ENCODE data around the gene TMEM240.
"Not testable (repeated sequence)": the region's sequence is repeated elsewhere in the genome, so short reads cannot be mapped to it uniquely, and the experiment has no call there.

The TMEM240 gene

DNA sequence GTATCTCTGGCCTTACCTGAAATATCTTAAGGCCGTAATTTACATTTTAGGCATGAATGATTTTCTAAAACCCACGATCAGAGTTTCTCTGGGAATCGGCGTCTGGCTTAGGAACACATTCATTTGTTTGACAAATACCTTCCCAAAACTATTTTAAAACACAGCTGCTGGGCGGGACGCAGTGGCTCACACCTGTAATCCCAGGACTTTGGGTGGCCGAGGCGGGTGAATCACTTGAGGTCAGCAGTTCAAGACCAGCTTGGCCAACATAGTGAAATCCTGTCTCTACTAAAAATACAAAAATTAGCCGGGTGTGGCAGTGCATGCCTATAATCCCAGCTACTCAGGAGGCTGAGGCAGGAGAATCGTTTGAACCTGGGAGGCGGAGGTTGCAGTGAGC, 16.5 kb upstream of the TMEM240 start:
- not testable (repeated sequence) for DNase-seq

DNA sequence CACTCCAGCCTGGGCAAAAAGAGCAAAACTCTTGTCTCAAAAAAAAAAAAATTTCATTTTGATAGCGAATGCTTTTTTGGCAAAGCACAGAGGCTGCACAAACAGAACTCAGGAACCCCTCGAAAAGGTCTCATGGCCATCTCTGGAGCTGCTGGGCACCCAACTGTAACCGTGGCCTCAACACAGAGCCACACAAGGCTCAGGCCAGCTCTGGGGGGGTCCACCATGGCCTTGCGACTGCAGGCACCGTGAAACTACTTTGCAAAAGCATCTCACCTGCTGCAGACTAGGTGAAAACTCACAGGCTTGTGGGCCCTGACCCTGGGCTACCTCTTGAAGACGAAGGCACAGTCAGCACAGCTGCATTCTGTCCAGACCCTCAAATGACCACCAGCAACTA, 16.1 kb upstream of the TMEM240 start:
- DNase-seq: no peak

DNA sequence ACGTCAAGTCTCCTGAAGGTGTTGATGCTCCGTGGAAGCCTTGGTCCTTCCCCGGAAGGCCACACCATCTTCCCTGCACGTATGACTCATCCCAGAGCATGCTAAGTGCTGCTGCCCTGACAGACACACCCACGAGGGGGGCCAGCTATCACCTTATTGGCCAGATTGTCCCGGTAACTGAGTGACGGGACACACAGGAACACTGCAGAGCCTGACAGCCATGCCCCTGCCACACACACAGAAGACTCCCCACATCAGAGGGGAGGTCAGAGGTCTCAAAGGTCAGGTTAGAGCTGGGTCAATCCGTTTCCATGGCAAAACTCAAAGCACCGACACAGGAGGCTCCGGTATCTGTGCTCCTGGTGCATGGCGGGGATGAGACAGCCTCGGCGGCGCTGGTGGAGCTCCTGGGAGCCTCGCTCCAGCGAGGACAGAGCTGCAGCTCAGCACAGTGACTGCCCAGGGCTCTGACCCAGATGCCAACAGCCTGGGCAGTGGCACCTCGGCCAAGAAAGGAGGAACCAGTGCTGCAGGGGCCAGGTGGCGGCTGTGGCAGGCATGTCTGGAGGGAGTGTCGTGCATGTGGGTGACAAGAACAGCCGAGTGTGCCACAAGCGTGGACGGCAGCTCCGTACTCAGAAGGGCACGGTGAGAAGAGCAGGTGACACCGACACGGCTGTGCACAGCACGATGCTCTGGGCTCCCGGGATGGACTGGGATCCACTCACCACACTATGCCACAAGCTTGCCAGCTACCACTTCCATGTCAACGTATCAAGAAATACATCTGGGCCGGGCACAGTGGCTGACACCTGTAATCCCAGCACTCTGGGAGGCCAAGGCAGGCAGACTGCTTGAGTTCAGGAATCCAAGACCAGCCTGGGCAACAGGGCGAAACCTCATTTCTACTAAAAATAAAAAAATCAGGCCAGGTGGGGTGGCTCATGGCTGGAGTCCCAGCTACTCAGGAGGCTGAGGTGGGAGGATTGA, 14.8 kb upstream of the TMEM240 start:
- no peak for DNase-seq

- DNase-seq: no peak
These were observed 14.1 kb upstream of the TMEM240 start for GRCh38 chr1:1554550-1554925.

GRCh38 chr1:1553821-1554494, 13.5 kb upstream of the TMEM240 start:
- DNase-seq: no peak

GRCh38 chr1:1552263-1552639, 11.8 kb upstream of the TMEM240 start:
- no peak for DNase-seq

DNA sequence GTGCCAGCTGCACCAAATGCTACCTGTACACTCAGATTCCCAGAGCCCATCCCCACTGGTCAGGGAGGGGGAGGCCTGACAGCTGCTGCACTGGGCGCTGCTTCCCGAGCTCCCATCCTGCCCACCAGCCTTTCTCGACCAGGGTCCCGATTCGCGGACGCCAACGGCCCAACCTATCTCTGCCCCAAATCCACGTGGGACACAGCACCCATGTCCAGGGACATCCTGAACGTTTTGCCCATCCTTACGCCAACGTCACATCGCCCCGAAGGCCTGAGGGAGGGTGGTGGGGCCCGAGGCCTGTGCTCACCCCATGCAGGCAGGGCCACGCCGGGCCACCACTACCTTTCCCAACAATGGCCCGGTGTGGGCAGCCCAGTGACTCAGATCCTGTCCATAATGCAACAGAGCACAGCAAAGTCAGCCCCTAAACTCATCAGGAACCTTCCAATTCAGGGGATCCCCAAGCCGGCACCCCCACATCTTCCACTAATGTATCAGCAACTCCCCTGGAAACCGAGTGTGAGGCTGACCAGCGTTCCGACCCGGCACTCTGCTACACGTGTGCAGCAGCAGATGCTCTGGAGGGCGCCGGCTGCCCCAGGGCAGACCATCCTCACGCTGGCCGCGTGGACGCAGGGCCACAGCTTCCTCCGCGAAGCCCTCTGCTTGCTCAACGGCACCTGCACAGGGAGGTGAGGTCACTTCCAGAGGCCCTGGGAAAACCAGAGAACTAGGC, 11.3 kb upstream of the TMEM240 start:
- no peak for DNase-seq

DNA sequence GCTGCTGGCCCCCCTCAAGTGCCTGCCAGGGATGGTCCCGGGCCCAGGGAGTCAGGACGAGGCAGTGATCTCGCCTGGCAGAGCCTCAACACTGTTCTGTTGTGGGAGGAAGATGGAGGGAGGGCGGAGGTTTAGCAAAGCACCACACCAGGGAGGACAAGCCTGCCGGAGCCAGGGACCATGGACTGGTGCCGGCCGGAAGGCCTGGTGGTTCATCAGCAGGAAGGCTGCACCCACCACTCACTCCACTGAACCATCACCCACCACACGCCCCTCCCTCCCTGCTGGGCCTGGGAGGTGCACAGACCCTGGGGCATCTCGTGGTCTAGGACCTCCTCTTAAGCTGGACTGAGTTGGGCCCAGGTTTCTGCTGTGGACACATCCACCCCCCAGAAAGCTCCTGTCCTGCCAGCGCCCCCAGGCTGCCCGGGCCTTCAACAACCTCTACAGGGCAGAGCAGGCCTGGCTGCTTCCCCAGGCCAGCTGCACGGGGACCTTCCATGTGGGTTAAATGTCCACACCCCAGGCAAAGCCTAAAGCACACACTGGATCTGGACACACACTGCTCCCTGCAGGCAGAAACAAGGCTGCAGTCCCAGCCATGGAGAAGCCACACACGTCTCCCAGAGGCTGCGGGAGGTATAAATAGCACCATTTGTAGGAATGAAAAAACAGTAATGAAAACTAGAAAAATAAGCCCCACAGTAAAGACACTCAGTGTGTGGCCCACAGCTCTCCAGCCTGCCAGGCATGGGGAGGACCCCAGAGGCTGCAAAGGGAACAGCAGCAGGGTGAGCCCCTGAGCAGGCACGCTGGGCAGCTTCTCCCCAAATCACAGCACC, 10.4 kb upstream of the TMEM240 start:
- no peak for DNase-seq

GRCh38 chr1:1550087-1550486, 9.7 kb upstream of the TMEM240 start:
- DNase-seq: no peak

DNA sequence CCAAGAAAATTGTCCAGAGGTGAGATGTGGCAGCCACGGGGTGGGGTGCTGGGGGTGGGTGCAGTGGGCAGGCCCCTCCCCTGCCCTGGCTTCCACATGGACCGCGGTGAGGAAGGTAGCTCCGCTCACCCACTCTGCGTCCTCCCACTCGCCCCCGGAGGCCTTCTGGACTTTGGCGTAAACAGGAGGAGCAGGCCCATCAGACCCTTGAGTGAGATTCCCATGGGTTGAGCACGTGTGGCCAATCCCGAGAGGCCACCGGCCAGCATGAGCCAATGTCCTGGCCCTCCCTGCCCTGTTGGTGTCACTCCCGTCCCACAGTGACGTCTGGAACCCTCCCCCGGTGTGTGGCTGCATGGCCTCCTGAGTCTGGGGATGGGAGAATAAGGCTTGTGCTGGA, 8.2 kb upstream of the TMEM240 start:
- DNase-seq: no peak

DNA sequence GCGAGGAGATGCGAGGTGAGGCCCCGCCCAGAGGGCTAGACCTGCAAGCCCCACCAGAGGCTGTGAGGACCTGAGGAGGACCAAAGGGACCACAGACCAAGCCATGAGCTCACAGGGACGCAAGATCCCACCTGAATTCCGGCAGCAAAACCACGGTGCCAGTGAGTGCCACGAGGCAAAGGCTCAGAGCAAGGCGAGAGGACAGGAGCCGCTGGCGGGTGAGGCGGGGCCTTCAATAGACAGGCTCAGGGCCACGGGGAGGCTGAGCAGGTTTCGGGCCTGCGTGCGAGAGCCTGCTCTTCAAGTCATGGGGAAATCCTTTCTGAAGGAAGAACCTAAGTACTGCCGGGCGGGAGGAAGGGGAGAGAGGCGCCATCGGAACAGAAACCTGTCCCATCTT, 7.1 kb upstream of the TMEM240 start:
- no peak for DNase-seq

- no peak for DNase-seq
These were observed 6.6 kb upstream of the TMEM240 start for GRCh38 chr1:1547011-1547410.

DNA sequence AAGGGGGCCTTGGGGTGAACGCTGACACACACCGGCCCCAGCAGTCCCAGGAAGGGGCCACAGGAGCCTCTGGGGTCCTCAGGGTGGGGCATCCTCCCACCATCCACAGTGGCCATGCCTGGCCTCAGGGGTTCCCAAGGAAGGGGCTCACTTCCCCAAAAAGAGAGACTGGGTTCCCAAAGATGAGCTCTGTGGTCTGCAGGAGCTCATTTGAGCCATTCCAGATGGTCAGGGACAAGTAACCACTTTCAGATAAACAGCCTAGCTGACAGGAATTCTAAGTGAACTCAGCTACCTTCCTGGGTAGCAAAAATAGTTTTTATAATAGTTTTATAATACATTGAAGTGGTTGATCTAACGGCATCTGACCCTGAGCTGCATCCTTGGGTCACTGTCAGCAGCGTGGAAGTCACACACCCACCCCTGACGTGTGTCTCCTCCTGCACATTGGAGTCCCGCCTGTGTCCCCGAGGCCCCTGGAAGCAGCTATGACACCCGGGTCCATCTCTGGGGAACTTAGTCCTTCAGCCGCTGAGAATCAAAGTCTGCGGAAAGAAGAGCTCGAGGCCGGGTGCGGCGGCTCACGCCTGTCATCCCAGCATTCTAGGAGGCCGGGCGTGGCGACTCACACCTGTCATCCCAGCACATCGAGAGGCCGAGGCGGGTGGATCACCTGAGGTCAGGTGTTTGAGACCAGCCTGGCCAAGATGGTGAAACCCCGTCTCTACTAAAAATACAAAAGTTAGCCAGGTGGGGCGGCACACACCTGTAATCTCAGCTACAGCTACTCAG, 5.7 kb upstream of the TMEM240 start:
- no peak for DNase-seq

GRCh38 chr1:1544544-1544943, 4.1 kb upstream of the TMEM240 start:
- DNase-seq: no peak

GRCh38 chr1:1543706-1544099, 3.3 kb upstream of the TMEM240 start:
- DNase-seq: no peak

DNA sequence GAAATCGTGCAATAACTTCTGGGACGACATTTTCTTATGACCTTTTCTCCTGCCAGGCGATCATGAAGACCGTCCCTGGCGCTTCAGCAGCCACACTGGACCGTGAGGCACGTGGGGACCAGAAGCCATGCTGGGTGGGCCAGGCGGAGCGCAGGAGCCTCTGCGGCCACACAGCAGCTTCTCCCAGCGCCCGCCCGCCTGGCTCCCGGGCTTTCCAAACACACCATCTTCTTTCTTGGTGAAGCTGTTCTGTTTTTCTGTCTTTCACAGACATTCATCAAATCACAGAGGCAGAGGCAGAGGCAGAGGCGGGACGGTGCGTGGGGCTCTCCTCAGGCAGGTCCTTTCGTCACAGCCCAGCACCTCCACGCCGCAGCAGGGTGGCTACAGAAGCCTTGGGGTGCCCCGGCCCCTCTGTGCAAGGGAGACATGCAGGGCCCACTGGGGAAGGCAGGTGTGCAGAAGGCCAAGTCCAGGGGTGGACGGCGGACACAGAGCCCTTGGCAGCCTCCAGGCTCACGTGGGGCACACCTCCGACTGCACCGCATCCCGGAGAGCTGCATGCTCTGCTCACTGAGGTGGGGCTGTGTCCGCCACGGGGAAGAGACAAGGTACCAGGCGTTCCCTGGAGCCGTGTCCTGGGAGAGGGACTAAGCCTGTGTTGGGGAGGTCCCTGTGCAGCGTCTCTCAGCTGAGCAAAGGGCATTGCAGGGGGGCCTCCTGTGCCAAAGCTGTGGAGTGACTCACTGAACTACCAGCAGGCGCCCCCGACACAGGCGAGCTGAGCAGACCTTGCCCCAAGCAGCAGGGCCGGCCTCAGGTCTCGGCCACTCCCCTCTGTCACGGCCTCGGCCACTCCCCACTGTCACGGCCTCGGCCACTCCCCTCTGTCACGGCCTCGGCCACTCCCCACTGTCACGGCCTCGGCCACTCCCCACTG, 2.6 kb upstream of the TMEM240 start:
- DNase-seq: no peak

GRCh38 chr1:1541956-1542765, 1.7 kb upstream of the TMEM240 start:
- DNase-seq: no peak

DNA sequence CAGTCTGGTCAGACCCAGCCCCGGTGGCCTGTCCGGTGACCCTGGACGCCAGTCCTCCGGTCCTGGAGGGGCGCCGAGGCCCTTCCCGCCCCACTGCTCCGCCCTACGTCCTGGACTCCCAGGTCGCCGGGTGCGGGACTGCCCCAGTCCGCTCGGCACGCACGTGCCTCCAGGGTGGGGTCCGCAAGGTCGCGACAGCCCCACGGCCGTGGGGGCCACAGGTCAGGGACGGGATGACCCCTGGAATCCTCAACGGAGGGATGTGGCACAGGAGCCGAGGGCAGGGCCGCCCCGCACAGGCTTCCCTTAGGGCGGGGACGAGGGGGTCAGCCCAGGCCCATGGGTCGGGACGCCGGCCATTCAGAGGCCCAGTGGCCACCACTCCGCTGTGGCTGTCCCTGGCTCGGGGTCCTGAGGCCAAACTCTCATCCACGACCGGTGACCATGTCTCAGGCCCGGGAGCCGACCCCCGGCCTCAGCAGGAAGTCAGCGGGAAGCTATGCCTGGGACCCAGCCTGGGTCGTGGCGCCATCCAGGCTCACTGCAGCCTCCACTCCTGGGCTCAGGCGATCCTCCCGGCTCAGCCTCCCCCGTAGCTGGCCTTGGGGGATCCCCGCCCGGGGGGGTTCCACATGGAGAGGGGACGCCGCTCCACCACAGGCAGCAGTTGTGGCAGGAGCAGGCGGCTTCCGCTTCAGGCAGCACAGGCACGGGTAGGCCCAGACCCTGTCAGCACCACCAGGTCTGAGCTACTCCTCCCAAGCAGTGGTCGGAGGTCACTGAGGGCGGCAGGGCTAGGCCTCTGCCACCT, 599 bp upstream of the TMEM240 start:
- no peak for DNase-seq
